Lung (tissue), 12 donors: ENCODE results near the gene SMURF1. TPM values are rescaled to one million over a fixed set of nuclear protein-coding genes. Genes with fewer than 3 reads are reported as not detected.

Experiments
- ATAC-seq: fragments of 200-7000 bp; cut with Tn5 transposase; one replicate; pipeline ENCODE4 v1.9.1; 2020; ENCODE audit warnings: moderate number of reproducible peaks; ENCODE audit not compliant: insufficient read depth, low FRiP score
- DNase-seq, 3 donors: peaks; one replicate each; pipeline ENCODE4 v3.0.0-alpha.2; 2013 to 2017
- H3K27ac ChIP-seq, 2 donors: one replicate each; pipeline ENCODE4 v1.5.1; 2013; ENCODE audit warnings: mild to moderate bottlenecking in 2 of 2, moderate library complexity in 2 of 2, control low read depth in 1 of 2, inconsistent platforms in 1 of 2, low read depth in 1 of 2, low read length in 1 of 2
- H3K27me3 ChIP-seq, 3 donors: one replicate each; pipeline ENCODE4 v1.5.1; 2013; ENCODE audit warnings: low read length in 2 of 3; ENCODE audit not compliant: control insufficient read depth in 3 of 3, insufficient read depth in 3 of 3
- H3K36me3 ChIP-seq, 4 donors: one replicate each; pipeline ENCODE4 v1.5.1; 2013; ENCODE audit warnings: low read length in 4 of 4, mild to moderate bottlenecking in 1 of 4, moderate library complexity in 1 of 4; ENCODE audit not compliant: control insufficient read depth in 4 of 4, insufficient read depth in 4 of 4
- H3K4me1 ChIP-seq, 5 donors: one replicate each; pipeline ENCODE4 v1.5.1; 2013; ENCODE audit warnings: low read length in 5 of 5, mild to moderate bottlenecking in 2 of 5, moderate library complexity in 1 of 5; ENCODE audit not compliant: control insufficient read depth in 5 of 5, insufficient read depth in 5 of 5
- H3K4me3 ChIP-seq: one replicate; pipeline ENCODE4 v1.5.1; 2013; ENCODE audit warnings: mild to moderate bottlenecking, control low read depth, moderate library complexity
- H3K9ac ChIP-seq, 2 donors: one replicate each; pipeline ENCODE4 v1.5.1; 2013; ENCODE audit warnings: low read length in 2 of 2, control low read depth in 1 of 2; ENCODE audit not compliant: insufficient read depth in 1 of 2
- H3K9me3 ChIP-seq, 4 donors: one replicate each; pipeline ENCODE4 v1.5.1; 2013; ENCODE audit warnings: low read length in 3 of 4, mild to moderate bottlenecking in 1 of 4, moderate library complexity in 1 of 4; ENCODE audit not compliant: control insufficient read depth in 4 of 4, insufficient read depth in 3 of 4
- CTCF ChIP-seq: IDR thresholded peaks from 2 replicates; pipeline ENCODE4 v1.5.1; 2012; ENCODE audit warnings: mild to moderate bottlenecking; ENCODE audit errors: control extremely low read depth, extremely low read depth
- WGBS, 2 donors: extraction: QIAGEN DNeasy Blood & Tissue Kit; methylation state at CpG; one replicate each; pipeline ENCODE4 v1.1.7; 2013; 5-methylcytosine and 5-hydroxymethylcytosine counted together
- polyA plus RNA-seq, 2 donors: library from polyadenylated mRNA; stranded (reverse); fragments of 200-250 nt; gene quantifications; one replicate each; pipeline ENCODE4 v1.2.1, GENCODE V29; 2013
- total RNA-seq, 2 donors: library from RNA; depleted of rRNA in 1 of 2; stranded (reverse); fragments of >200 nt in 1 of 2; gene quantifications; one replicate each; pipeline ENCODE4 v1.2.1, GENCODE V29; 2014 to 2021
- donor health status: control.
- donor health status: control.
- donor health status: Bipolar disorder and iron deficiency.
- donor health status: healthy.
- donor health status: DM: yes; HTN: yes; CAD: no.

The SMURF1 gene
- total and polyA plus RNA-seq, 4 donors = 9.0 to 36.4 (median 21.5) TPM

GRCh38 chr7:99039384-99039891 is 104.5 kb downstream of the SMURF1 start:
- no peak for TF ChIP-seq CTCF
- Histone ChIP-seq H3K27me3 (no peaks in the 10 kb centered on the region), H3K27ac (no peak overlapping the region), H3K36me3 (peaks cover 26 to 64% (median 42%) of the 10 kb centered on the region in 4 donors), H3K9me3 (no peaks in the 10 kb centered on the region), H3K4me1 (no peaks in the 10 kb centered on the region), H3K9ac (no peak overlapping the region), H3K4me3 (no peak overlapping the region)
- DNase-seq (no peak), ATAC-seq (no peak)
- 91 to 94% methylated on average over 8 of the region's 8 CpGs for WGBS, 2 donors

GRCh38 chr7:99038086-99038855 is 105.6 kb downstream of the SMURF1 start:
- no peaks in the 10 kb centered on the region for H3K9me3 ChIP-seq
- no peak for DNase-seq
- no peak overlapping the region for H3K4me3 ChIP-seq
- no peaks in the 10 kb centered on the region for H3K4me1 ChIP-seq
- no peaks in the 10 kb centered on the region for H3K27me3 ChIP-seq
- no peak for ATAC-seq
- peaks cover 28 to 70% (median 39%) of the 10 kb centered on the region in 4 donors for H3K36me3 ChIP-seq
- H3K9ac ChIP-seq = no peak overlapping the region
- H3K27ac ChIP-seq = no peak overlapping the region
- TF ChIP-seq CTCF = no peak
- 95 to 96% methylated on average over 25 of the region's 25 CpGs for WGBS, 2 donors

- no peak overlapping the region for H3K4me3 ChIP-seq
- H3K27ac ChIP-seq = no peak overlapping the region
- H3K4me1 ChIP-seq = no peaks in the 10 kb centered on the region
- no peak for DNase-seq
- ATAC-seq = no peak
- WGBS, 2 donors = 97% methylated on average over 16 of the region's 16 CpGs
- no peak for TF ChIP-seq CTCF
- H3K36me3 ChIP-seq = peaks cover 26 to 75% (median 38%) of the 10 kb centered on the region in 4 donors
- H3K9me3 ChIP-seq = no peaks in the 10 kb centered on the region
- no peak overlapping the region for H3K9ac ChIP-seq
- no peaks in the 10 kb centered on the region for H3K27me3 ChIP-seq
Observed at GRCh38 chr7:99037327-99037940, 106.5 kb downstream of the SMURF1 start.
